NCI-H2107 treated with DMSO at 0.1 percent for 48 hours (cell line): Measurements from ENCODE around the gene CD109.
"Not testable (repeated sequence)": the region's sequence is repeated elsewhere in the genome, so short reads cannot be mapped to it uniquely, and the experiment has no call there.

ENCODE experiments used
- DNase-seq: peaks from one replicate; lab custom pipeline; 2025; ENCODE audit not compliant: unreplicated experiment; lab: John Stamatoyannopoulos, UW

The CD109 gene

DNA sequence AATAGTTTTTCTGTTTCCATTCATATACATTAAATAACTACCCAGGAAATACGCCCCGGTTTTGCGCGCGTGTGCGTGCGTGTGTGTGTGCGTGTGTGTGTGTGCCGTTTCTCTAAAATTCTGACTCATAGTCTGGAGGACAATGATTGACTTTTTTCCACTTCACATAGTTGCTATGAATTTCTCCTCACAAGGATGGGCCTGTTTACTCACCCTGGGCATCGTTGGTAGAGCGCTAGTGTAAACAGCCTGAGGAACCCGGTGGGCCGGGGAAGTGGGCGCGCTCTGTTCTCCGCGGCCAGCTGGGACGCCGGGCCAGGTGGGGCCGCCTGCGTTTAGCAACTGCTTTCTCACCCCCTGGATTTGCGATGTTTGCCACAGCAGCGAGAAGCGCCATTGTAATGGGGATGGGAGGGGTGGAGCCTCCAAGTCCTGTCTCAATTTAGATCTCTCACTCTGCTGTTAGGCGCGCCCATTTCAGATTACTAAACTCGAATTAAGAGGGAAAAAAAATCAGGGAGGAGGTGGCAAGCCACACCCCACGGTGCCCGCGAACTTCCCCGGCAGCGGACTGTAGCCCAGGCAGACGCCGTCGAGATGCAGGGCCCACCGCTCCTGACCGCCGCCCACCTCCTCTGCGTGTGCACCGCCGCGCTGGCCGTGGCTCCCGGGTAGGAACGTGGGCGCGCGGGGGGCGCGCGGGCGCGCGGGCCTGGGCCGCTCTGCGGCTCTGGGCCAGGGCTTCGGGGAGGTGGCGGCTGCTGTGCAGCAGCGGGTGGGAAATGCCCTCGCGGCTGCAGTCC lies at the start of gene CD109:
TSS of gene CD109 (plus strand) at position 585 of the 803 bp plus-strand sequence. CDS start at position 598, 13 bp downstream.
- DNase-seq, result no peak

DNA sequence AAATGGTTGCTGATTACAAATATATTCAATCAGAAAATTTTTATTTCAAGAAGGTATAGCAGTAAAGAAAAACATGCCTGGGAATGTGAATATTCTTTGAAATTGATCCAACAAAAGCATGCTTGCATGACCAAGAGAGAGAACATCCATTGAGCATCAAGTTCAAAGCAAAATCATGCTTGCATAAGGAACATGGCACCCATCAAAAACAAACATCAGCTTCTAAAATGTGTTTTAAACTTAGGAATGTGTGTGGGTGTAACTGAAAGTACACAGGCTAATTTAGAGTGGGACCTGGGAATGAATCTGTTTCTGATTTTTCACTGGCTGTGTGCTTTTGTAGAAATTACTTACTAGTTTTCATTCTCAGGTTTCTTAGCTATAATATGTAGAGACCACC lies 47.8 kb upstream of the CD109 start:
- no peak for DNase-seq

DNA sequence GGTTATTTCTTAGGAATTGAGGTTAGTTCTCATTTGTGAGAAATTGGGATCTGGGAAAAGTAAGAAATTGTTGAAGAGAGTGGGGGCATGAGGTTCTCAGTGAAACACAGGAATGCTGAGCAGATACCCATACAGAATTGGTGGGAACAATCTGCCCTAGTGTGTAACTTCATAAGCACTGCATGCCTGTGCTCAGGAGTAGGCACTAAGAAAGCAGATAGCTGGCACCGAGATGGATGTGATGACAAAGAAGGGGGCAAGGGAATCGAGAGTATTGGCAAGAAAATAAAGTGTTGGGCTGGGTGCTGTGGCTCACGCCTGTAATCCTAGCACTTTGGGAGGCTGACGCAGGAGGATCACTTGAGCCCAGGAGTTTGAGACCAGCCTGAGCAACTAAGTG lies 46.2 kb upstream of the CD109 start:
- no peak for DNase-seq

DNA sequence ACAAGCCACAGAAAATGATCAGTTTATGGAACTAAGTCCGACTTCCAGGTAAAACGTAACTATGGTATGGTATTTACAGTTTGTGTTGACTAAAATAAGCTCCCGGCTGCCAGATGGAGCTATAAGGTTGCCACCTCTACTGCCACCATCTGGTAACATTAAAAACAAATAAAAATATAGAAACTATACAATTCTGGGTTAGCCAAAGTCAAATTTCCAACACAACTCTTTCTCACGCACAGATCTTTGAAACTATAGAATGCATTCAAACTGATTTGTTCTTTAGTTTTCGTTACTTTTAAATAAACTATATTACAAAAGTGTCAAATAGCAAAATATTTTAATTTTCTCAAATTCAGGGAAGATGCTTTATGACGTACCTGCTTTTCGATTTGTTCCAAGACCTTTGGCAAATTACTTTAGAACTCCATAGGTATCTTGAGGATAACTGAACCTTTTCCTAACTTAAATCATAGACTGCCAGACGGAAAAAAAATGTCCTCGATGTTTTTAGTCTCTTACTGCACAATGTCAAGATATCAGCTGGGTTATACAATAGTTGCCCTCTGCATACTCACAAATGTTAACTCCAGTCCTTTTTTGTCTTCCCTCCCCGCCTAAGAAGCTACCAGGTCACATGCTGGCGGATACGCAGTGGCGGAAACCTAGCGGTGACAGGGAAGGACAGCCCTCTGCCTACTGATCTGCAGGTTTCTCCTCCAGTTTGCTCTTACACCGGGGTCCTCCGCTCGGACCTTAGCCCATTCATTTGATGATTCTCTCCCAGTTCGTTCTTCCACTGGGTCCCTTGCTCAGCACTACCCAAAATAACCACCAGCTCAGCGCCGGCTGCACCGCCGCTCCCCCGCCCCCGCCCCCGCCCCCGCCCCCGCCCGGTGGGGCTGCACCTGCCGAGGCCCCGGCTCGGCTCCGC lies 43.1 kb upstream of the CD109 start:
- peak; percentile 44 for DNase-seq

DNA sequence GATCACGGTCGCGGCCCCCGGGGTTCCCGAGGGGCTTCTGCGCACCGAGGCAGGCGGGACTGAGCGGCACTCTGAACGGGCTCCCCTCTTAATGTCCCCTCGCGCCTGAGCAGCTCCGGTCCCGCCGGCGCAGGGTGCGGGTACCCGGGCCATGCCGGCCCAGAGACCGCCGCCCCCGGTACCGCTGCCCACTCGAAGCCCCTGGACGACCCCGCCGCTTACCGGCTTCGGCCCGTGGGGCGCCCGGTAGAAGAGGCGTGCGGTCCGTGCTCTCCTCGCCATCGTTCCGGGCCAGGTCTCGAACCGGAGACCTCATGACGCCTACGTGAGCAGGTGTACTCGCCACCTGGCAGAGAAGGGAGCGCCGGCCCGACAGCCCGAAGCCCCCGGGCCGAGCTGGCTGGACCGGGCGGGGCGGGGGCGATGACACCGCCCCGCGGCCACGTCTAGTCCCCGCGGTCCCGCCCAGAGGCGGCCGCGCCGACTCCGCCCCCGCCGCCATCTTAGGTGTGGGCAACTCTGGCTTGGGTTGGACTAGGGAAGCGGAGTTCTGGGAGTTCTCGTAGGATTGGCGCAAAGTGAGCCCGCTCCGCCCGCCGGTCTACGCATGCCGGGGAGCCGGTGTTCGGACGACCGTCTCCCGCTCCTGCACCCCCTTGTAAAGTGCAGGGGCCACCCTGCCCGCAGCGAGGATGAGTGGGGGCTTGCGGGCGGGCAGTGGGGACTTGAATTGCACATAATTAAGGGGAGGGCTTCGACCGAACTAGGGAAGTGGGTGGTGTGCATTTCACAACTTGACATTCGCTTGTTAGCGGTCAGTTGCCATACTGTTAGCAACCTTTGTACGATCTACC lies 42.2 kb upstream of the CD109 start, which contains the start of gene SLC17A5:
TSS of gene SLC17A5 (minus strand) at position 422 of the 854 bp plus-strand sequence. CDS start at position 316, 106 bp downstream.
- DNase-seq, result peak; percentile 88

DNA sequence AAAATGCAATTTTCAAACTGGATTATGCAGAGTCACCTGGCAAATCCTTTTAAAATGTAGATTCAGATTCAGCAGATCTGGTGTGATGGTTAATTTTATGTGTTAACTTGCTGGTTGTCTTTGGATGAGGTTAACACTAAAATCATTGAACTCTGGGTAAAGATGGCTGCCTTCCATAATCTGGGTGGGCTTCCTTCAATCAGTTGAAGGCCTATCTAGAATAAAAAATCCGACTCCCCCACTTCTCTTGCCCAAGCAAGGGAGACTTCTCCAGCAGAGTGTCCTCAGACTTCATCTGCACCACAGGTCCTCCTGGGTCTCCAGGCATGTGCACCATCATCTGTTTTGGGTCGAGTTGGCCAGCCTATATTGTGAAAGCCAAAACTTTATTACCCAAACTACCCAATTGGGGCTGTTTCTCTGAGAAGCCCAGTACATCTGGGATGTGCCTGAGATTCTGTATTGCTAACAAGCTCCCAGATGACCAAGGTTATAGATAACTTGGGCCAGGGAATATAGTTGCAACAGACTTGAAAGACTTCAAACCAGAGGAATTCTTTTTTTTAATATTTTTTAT lies 40.6 kb upstream of the CD109 start:
- DNase-seq, result no peak

DNA sequence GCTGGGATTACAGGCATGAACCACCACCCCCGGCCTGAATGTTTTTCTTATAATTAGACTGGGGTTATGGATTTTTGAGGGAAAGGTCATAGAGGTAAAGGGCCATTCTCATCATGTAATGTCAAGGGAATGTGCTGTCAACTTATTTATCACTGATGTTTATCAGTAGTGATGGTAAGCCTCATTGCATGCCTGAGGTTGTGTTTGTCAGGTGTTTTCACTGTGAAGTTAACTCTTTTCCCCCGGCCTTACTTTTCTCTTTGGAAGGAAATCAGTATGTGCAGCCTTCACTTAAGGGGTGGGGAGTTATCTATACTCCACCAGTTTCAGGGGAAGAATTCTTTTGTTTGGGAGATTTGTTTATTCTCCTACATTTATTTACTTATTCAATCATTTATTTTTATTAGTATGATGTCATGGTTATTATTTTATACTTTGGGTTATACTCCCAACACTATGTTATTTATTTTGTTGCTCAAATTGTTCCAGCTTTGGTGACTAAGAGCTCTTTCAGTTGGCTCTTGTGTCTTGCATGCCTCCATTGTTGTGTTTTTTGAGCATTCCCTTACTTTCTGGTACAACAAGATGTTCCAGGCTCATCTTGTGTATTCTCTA lies 39.4 kb upstream of the CD109 start:
- no peak for DNase-seq

DNA sequence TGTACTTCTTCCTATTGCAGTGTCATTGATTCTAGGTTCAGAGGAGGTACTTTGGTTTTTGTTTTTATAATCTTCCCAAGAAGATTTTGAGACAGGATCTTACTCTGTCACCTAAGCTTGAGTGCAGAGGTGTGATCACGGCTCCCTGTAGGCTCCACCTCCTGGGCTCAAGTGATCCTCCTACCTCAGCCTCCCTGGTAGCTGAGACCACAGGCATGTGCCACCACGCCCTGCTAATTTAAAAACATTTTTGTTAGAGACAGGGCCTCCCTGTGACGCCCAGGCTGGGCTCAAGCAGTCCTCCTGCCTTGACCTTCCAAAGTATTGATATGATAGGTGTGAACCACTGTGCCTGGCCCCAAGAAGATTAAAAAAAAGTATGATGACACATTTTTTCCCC lies 38.8 kb upstream of the CD109 start:
- no peak for DNase-seq

DNA sequence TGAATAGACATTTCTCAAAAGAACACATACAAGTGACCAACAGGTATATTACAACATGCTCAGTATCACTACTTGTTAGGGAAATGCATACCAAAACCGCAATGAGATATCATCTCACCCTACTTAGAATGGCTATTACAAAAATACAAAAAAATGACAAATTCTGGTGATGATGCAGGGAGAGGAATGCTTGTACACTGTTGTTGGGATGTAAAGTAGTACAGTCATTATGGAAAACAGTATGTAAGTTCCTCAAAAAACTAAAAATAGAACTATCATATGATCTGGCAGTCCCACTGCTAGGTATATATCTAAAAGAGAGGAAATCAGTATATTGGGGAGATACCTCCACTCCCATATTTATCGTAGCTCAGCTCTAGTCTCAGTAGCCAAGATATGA lies 31.3 kb upstream of the CD109 start:
- DNase-seq, result no peak

DNA sequence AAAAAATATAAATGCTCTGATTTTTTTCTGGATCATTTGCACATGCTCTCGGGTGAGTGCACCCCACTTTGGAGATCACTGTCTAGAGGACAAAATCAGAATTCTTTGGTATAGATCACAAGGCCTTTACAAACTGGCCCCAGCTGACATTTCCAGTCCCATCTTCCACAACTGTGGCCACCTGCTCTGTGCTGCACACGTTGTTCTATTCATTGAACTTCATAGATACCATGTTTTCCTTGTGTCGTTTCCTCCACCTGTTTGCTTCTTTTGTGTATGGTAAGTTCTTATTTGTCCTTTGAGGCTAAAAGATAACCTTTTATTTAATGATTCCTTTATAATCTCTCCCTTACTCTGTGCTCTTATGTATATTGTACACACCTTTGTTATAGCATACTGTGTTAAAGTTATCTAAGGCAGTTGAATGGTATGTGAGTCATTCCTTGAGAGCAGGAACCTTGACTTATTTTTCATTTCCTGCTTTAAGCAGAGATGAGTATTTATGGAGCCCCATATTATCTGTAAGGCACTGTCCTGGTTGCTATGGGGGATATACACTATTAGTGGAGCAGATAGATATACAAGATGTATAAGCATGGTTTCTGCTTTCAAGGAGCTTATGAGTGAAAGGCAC lies 30.2 kb upstream of the CD109 start:
- DNase-seq, result no peak

DNA sequence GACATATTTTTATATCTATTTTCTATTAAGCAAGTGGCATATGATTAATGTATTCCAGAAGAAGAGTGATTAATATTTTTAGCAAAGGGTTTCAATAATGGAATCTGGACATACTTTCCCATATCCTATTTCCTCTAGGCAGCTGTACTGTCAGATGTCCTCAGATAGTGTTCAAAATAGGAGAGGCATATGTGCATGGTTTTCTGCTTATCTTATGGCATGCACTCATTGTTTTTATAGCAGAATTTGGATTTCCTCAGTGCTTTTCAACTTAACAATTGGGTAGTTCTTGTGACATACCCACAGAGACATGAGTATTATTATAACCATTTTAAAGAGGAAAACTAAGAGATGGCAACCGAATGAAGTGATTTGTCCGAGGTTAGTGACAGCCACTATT lies 29.6 kb upstream of the CD109 start:
- DNase-seq, result no peak

DNA sequence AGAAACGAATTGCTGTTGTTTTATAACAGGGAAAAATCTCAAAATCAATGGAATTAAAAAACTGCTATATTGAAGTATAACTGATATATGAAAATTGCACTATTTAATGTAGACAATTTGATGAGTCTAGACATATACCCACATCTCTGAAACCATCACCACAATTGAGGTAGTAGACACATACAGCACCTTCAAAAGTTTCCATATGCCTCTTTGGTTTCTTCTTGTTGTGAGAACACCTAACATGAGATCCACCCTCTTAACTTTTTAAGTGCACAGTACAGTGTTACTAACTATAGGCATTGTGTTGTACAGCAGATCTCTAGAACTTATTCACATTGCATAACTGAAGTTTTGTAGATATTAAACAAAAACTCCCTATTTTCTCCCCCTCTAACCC lies 28.2 kb upstream of the CD109 start:
- DNase-seq, result no peak

DNA sequence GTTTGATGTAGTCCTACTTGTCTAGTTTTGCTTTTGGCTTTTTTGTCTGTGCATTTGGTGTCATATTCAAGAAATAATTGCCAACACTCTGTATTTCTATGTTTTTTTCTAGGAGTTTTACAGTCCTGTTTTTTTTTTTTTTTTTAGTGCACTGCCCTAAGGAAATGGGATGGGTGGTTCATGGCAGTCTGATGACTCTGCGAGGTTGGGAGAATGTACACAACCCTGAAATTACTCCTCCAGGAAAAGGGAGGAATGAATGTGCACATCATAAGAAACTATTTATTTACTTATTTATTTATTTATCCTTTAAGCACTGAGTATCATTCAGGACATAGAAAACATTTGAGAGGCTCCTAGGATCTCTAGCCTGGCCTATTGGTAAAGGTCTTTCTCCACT lies 27.0 kb upstream of the CD109 start:
- no peak for DNase-seq

DNA sequence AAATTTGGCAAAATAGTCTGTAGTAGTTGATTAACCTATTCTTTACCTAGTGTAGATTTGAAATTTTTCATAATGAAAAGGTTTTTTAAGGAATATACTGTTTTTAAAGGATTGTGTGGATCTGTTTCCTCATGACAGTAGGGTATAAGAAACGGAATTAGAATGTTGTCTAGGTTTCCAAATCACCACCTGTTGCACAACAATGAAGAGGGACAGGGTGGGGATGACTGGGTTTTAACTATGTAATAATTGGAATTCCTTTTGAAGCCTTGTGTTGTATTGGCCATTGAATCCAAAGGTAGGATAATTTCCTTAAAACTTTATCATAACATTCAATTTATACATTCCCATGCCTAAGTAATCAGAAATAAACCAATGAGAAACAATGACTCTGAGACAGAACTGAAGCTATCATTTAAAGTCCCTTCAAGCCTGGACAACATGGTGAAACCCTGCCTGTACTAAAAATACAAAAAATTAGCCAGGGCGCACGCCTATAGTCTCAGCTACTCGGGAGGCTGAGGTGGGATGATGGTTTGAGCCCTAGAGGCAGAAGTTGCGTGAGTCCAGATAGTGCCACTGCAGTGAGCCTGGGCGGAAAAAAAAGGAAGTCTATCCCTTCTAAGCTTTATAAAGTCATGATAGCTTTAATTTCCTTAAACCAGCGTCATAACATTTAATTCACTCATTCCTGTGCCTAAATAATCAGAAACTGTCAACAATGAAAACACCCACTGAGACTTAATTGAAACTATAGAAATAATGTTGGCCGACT lies 23.9 kb upstream of the CD109 start:
- DNase-seq, result no peak

DNA sequence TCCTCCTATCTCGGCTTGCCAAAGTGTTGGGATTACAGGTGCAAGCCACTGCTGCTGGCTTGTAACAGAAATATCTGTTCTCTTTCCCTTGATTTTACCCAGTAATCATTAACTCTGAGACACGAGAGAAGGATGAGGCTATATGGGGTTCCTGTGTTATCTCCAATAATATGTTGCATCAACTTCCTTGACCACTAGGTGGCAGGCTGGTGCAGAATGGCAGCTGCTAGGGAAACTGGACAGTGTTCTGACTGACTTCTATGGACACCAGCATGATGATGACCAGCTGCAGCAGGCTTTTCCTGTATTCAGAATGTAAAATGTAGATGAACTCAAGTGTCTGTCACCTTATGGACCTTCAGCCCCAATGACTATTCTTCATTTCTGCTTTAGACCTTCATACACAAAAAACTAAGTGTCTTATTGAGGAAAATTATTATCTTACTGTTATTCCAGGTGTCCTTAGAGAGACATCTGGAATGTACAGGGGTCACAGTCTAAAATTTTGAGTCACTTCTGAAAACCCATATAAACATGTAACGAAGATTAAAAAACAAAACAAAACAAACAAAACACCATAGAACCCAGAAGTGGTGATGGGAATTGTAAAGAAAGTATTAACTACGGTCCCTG lies 20.4 kb upstream of the CD109 start:
- DNase-seq, result peak; percentile 30

DNA sequence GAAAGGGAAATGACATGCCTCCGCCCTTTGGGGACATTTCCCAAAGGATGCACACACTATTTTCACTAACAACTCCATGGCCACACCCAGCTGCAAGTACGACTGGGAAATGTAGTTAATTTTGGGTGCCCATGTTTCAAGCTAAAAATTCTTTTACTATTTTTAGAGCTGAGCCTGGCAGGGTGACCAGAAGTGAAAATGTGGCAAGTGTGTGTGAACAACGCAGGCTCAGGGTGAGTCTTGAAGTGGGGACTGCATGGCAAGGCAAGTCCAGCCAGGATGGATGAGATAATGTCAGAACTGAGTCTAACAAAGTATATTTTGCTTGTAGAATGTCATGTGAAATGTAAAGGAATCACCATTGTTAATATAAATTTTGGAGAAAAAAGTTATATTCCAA lies 17.0 kb upstream of the CD109 start:
- DNase-seq, result no peak

DNA sequence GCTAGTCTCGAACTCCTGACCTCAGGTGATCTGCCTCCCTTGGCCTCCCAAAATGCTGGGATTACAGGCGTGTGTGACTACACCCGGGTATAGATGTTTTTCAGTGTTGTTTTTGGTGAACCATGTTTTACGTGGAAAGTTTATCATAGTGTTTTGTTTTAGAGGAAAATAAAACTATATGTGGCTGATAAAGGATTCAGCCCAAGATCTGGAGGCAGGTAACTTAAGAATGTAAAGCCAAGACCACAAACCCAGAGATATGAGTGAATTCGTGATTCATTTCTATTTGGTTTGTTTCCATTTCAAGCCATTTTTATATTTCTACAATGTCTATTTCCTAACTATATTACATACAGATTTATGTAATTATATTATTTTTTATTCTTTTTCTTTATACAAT lies 16.2 kb upstream of the CD109 start:
- not testable (repeated sequence) for DNase-seq

DNA sequence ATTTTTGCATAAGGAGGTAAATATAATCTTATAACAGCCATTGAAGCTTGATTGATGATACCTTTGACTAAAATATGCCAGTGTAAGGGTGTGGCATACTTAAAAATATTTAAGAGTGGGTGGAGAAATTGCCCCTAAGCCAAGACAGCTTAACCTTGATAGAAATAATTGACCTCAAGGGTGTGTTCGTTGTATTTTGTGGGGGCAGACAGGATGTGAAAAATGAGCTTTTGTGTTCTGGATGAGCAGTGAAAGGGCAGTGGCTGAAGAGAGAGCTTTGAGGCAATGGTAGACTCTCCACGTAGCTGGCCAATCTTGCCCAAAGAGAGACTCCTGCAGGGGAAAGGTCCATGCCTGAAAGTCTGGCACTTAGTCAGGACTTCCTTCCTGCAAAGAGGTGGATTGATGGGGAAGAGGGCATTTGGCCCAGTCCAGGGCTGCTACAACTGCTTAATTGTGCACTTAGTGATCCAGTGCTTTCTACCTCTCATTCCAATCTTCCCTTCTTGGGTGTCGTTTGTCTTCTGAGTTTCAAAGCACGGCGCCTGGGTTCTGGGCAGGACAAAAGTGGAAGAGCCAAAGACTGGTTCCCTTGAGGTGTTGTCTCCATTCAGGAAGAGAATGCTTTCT lies 15.6 kb upstream of the CD109 start:
- no peak for DNase-seq
